ENCODE results near the gene PPM1A.

PPM1A gene

DNA sequence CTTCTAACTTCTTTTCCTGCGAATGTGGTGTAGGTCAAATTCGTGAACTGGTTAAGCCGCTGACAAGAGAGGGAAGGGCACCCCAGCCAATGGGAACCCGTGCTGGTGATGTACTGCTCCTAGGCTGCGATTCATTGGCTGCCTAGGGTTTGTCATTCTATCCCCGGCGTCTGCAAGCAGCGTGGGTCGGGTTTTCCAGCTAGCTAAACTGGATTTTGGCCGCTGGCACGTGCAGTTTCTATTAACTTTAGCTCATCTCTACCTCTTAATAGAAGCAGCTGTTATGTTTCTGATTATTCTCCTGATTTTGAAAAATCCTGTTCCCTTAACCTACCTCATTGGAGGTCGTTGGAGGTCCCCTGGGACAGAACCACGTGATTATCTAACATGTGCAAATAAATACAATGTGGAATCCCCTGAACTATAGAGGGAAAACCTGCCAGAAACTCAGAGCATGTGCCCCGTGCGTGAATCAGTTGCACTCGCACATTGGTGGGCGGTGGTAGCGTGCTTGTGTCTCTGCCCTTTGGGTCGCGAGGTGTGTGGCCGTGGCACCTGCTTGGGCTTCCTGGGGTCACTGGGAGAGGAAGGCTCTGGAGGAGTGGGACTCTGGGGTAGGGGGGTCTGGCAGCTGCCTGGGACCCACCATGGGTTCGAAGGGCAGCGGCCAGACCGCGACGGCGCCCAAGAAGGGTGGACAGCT is 876 bp upstream of the PPM1A start:
- H2AFZ ChIP-seq (ENCODE audit: low read length) = peak overlapping the region; percentile 96
- H3K9ac ChIP-seq (ENCODE audit: low read depth, low read length, poor library complexity) = peak overlapping the region; percentile 88
- peak overlapping the region; percentile 92 for H3K4me2 ChIP-seq (ENCODE audit: insufficient read depth, low read length, poor library complexity, severe bottlenecking)
- peak overlapping the region; percentile 6 for H4K91ac ChIP-seq (ENCODE audit: low read depth, low read length, poor library complexity)
- peak overlapping the region; percentile 94 for H3K23ac ChIP-seq (ENCODE audit: low read depth, low read length, poor library complexity)
- no peaks in the 10 kb centered on the region for H3K36me3 ChIP-seq (replicated peaks in 1 of 2; ENCODE audit: control insufficient read depth in 2 of 2, insufficient read depth in 2 of 2, low read length in 2 of 2)
- DNase-seq (ENCODE audit: low spot score) = peak; percentile 79
- peak overlapping the region; percentile 98 for H2BK15ac ChIP-seq (ENCODE audit: low read length)
- peak overlapping the region; percentile 96 for H3K27ac ChIP-seq (replicated peaks; ENCODE audit: low read length)
- no peaks in the 10 kb centered on the region for H3K79me1 ChIP-seq (ENCODE audit: low read depth, low read length)
- H2BK5ac ChIP-seq (ENCODE audit: low read length) = peak overlapping the region; percentile 97
- no peak overlapping the region for H2BK12ac ChIP-seq (ENCODE audit: low read length)
- H3K18ac ChIP-seq (ENCODE audit: low read length) = peak overlapping the region; percentile 97
- peak overlapping the region; percentile 75 for H3K14ac ChIP-seq (ENCODE audit: low read length)
- no peaks in the 10 kb centered on the region for H3K27me3 ChIP-seq (ENCODE audit: control insufficient read depth in 3 of 3, insufficient read depth in 3 of 3, low read depth in 1 of 3, low read length in 3 of 3)
- H3K9me3 ChIP-seq (replicated peaks in 1 of 2; ENCODE audit: control insufficient read depth in 2 of 2, insufficient read depth in 1 of 2, low read depth in 1 of 2, low read length in 2 of 2) = no peaks in the 10 kb centered on the region
- WGBS, 2 donors (ENCODE audit: extremely low coverage in 2 of 2, insufficient read length in 2 of 2, insufficient replicate concordance in 1 of 2) = no CpG with 5 or more reads among the region's 27 CpGs
- H3K4ac ChIP-seq (ENCODE audit: low read length) = no peak overlapping the region
- peaks cover 4 to 7% of the 10 kb centered on the region in 2 donors for H3K4me1 ChIP-seq (ENCODE audit: control insufficient read depth in 2 of 2, insufficient read depth in 1 of 2, low read depth in 1 of 2, low read length in 2 of 2)
- peak overlapping the region; percentile 71 to 84 for H3K4me3 ChIP-seq (ENCODE audit: low read length in 2 of 2)
- H2BK120ac ChIP-seq (ENCODE audit: low read depth, low read length) = peak overlapping the region; percentile 97
- peak overlapping the region; percentile 74 for H4K8ac ChIP-seq (ENCODE audit: low read depth, low read length)
- H2AK5ac ChIP-seq (ENCODE audit: low read depth, low read length) = peak overlapping the region; percentile 91

- peak overlapping the region; percentile 18 for H2BK120ac ChIP-seq (ENCODE audit: low read depth, low read length)
- peak overlapping the region; percentile 71 to 91 for H3K4me3 ChIP-seq (ENCODE audit: low read length in 2 of 2)
- DNase-seq (ENCODE audit: low spot score) = peak; percentile 81
- H3K9me3 ChIP-seq (replicated peaks in 1 of 2; ENCODE audit: control insufficient read depth in 2 of 2, insufficient read depth in 1 of 2, low read depth in 1 of 2, low read length in 2 of 2) = no peaks in the 10 kb centered on the region
- peak overlapping the region; percentile 97 for H3K27ac ChIP-seq (replicated peaks; ENCODE audit: low read length)
- no CpG with 5 or more reads among the region's 107 CpGs for WGBS, 2 donors (ENCODE audit: extremely low coverage in 2 of 2, insufficient read length in 2 of 2, insufficient replicate concordance in 1 of 2)
- peak overlapping the region; percentile 87 for H2BK5ac ChIP-seq (ENCODE audit: low read length)
- H2BK12ac ChIP-seq (ENCODE audit: low read length) = no peak overlapping the region
- peak overlapping the region; percentile 99 for H3K18ac ChIP-seq (ENCODE audit: low read length)
- no peaks in the 10 kb centered on the region for H3K27me3 ChIP-seq (ENCODE audit: control insufficient read depth in 3 of 3, insufficient read depth in 3 of 3, low read depth in 1 of 3, low read length in 3 of 3)
- H3K4ac ChIP-seq (ENCODE audit: low read length) = no peak overlapping the region
- no peak overlapping the region for H2BK15ac ChIP-seq (ENCODE audit: low read length)
- H3K14ac ChIP-seq (ENCODE audit: low read length) = no peak overlapping the region
- no peak overlapping the region for H4K8ac ChIP-seq (ENCODE audit: low read depth, low read length)
- H3K4me1 ChIP-seq (ENCODE audit: control insufficient read depth in 2 of 2, insufficient read depth in 1 of 2, low read depth in 1 of 2, low read length in 2 of 2) = peaks cover 4 to 7% of the 10 kb centered on the region in 2 donors
- H3K23ac ChIP-seq (ENCODE audit: low read depth, low read length, poor library complexity) = no peak overlapping the region
- H4K91ac ChIP-seq (ENCODE audit: low read depth, low read length, poor library complexity) = no peak overlapping the region
- peak overlapping the region; percentile 57 for H3K4me2 ChIP-seq (ENCODE audit: insufficient read depth, low read length, poor library complexity, severe bottlenecking)
- no peaks in the 10 kb centered on the region for H3K79me1 ChIP-seq (ENCODE audit: low read depth, low read length)
- peak overlapping the region; percentile 43 for H2AK5ac ChIP-seq (ENCODE audit: low read depth, low read length)
- peak overlapping the region; percentile 93 for H3K9ac ChIP-seq (ENCODE audit: low read depth, low read length, poor library complexity)
- no peaks in the 10 kb centered on the region for H3K36me3 ChIP-seq (replicated peaks in 1 of 2; ENCODE audit: control insufficient read depth in 2 of 2, insufficient read depth in 2 of 2, low read length in 2 of 2)
- H2AFZ ChIP-seq (ENCODE audit: low read length) = peak overlapping the region; percentile 85
Measured at GRCh38 chr14:60249321-60250256, 568 bp downstream of the PPM1A start.

GRCh38 chr14:60250257-60251035 is 1.4 kb downstream of the PPM1A start:
- Histone ChIP-seq H2BK120ac (ENCODE audit: low read depth, low read length) (no peak overlapping the region), H4K8ac (ENCODE audit: low read depth, low read length) (no peak overlapping the region), H2BK15ac (ENCODE audit: low read length) (no peak overlapping the region), H3K14ac (ENCODE audit: low read length) (no peak overlapping the region), H4K91ac (ENCODE audit: low read depth, low read length, poor library complexity) (no peak overlapping the region), H3K27me3 (ENCODE audit: control insufficient read depth in 3 of 3, insufficient read depth in 3 of 3, low read depth in 1 of 3, low read length in 3 of 3) (no peaks in the 10 kb centered on the region), H3K79me1 (ENCODE audit: low read depth, low read length) (no peaks in the 10 kb centered on the region), H2AFZ (ENCODE audit: low read length) (peak overlapping the region; percentile 85), H2BK5ac (ENCODE audit: low read length) (no peak overlapping the region), H3K18ac (ENCODE audit: low read length) (no peak overlapping the region), H3K4me3 (ENCODE audit: low read length in 2 of 2) (peak overlapping the region; percentile 71 to 87), H3K4ac (ENCODE audit: low read length) (no peak overlapping the region), H3K4me2 (ENCODE audit: insufficient read depth, low read length, poor library complexity, severe bottlenecking) (peak overlapping the region; percentile 57), H3K27ac (replicated peaks; ENCODE audit: low read length) (peak overlapping the region; percentile 97), H3K4me1 (ENCODE audit: control insufficient read depth in 2 of 2, insufficient read depth in 1 of 2, low read depth in 1 of 2, low read length in 2 of 2) (peaks cover 3 to 7% of the 10 kb centered on the region in 2 donors), H3K9ac (ENCODE audit: low read depth, low read length, poor library complexity) (no peak overlapping the region), H2BK12ac (ENCODE audit: low read length) (no peak overlapping the region), H2AK5ac (ENCODE audit: low read depth, low read length) (no peak overlapping the region), H3K9me3 (replicated peaks in 1 of 2; ENCODE audit: control insufficient read depth in 2 of 2, insufficient read depth in 1 of 2, low read depth in 1 of 2, low read length in 2 of 2) (no peaks in the 10 kb centered on the region), H3K23ac (ENCODE audit: low read depth, low read length, poor library complexity) (no peak overlapping the region), H3K36me3 (replicated peaks in 1 of 2; ENCODE audit: control insufficient read depth in 2 of 2, insufficient read depth in 2 of 2, low read length in 2 of 2) (no peaks in the 10 kb centered on the region)
- DNase-seq (ENCODE audit: low spot score) = peak; percentile 9
- WGBS, 2 donors (ENCODE audit: extremely low coverage in 2 of 2, insufficient read length in 2 of 2, insufficient replicate concordance in 1 of 2) = no CpG with 5 or more reads among the region's 9 CpGs

Measured in neuronal stem cell (in vitro differentiated cells).